HG03280 (cell line): ENCODE results near the gene ELL.
"Not testable (repeated sequence)": the region's sequence is repeated elsewhere in the genome, so short reads cannot be mapped to it uniquely, and the experiment has no call there.

Experiments used
- ATAC-seq: cut with Tn5 transposase; IDR thresholded peaks from one replicate; pipeline ENCODE4 v1.9.1; 2021; ENCODE audit warnings: mild to moderate bottlenecking, moderate library complexity; ENCODE audit not compliant: unreplicated experiment

The ELL gene

DNA sequence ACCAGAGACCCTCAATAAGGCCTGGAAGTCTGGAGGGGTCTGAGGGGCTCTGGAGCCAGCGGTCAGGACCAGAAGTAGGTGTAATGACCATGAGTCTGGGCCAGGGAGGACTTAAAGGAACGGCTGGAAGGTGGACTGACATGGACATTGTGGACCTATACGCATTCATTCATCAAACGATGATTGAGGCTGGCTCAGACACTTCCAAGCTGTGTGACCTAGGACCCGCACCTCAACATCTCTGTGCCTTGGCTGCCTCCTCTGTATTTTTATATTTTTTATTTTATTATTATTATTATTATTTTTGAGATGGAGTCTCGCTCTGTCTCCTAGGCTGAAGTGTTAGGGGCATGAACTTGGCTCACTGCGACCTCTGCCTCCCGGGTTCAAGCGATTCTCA, 115.1 kb downstream of the ELL start:
- no peak for ATAC-seq

DNA sequence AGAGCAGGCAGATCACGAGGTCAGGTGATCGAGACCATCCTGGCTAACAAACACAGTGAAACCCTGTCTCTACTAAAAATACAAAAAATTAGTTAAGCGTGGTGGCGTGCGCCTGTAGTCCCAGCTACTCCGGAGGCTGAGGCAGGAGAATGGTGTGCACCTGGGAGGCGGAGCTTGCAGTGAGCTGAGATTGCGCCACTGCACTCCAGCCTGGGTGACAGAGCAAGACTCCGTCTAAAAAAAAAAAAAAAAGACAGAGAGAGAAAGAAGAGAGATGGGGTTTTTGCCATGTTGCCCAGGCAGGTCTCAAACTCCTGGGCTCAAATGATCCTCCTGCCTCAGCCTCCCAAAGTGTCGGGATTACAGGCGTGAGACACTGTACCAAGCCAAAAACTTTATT, 116.1 kb downstream of the ELL start:
- not testable (repeated sequence) for ATAC-seq

DNA sequence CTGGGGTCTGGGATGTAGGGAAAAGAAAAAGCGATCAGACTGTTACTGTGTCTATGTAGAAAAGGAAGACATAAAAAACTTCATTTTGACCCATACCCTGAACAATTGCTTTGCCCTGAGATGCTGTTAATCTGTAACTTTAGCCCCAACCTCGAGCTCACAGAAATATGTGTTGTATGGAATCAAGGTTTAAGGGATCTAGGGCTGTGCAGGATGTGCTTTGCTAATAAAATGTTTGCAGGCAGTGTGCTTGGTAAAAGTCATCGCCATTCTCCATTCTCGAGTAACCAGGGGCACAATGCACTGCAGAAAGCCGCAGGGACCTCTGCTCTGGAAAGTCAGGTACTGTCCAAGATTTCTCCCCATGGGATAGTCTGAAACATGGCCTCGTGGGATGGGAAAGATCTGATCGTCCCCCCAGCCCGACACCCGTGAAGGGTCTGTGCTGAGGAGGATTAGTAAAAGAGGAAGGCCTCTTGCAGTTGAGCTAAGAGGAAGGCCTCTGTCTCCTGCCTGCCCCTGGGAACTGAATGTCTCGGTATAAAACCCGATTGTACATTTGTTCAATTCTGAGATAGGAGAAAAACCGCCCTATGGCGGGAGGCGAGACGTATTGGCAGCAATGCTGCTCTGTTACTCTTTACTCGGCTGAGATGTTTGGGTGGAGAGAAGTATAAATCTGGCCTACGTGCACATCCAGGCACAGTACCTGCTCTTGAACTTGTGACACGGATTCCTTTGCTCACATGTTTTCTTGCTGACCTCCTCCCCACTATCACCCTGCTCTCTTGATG, 119.2 kb downstream of the ELL start:
- ATAC-seq: not testable (repeated sequence)

DNA sequence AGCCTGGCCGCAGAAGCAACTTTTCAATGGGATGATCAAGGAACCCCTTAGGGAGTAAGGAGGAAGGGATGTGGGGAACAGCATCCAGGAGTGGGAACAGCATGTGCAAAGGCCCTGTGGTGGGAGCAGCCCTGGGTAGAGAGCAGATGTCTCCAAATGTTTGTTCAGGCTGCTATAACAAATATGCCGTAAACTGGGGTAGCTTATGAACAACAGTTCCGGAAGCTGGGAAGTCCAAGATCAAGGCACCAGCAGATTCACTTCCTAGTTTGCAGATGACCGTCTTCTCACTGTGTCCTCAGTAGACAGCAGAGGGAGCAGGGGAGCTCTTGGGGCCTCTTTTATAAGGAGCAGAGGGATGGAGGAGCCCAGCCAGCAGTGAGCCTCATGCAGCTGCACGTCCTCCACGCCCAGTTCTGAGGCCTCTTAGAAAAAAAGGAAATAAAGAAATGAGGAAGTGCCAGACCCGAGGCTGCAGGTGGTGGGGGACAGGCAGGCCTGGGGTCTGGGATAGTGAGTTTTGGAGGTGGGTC, 120.2 kb downstream of the ELL start:
- ATAC-seq: no peak

DNA sequence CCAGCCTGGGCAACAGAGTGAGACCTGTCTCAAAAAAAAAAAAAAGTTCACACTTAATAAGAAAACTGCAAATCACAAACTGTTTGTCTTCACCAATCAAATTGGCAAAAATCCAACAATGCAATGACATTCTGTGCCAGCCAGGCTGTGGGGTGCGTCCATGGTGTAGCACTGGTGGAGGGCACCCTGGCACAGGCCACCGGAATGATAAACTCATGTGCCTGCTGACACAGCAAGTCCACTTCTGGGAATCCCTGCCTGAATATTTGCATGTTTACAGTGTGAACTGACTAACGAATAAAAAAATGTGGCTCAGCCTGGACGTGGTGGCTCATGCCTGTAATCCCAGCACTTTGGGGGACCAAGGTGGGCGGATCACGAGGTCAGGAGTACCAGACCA, 122.9 kb downstream of the ELL start:
- ATAC-seq: no peak

DNA sequence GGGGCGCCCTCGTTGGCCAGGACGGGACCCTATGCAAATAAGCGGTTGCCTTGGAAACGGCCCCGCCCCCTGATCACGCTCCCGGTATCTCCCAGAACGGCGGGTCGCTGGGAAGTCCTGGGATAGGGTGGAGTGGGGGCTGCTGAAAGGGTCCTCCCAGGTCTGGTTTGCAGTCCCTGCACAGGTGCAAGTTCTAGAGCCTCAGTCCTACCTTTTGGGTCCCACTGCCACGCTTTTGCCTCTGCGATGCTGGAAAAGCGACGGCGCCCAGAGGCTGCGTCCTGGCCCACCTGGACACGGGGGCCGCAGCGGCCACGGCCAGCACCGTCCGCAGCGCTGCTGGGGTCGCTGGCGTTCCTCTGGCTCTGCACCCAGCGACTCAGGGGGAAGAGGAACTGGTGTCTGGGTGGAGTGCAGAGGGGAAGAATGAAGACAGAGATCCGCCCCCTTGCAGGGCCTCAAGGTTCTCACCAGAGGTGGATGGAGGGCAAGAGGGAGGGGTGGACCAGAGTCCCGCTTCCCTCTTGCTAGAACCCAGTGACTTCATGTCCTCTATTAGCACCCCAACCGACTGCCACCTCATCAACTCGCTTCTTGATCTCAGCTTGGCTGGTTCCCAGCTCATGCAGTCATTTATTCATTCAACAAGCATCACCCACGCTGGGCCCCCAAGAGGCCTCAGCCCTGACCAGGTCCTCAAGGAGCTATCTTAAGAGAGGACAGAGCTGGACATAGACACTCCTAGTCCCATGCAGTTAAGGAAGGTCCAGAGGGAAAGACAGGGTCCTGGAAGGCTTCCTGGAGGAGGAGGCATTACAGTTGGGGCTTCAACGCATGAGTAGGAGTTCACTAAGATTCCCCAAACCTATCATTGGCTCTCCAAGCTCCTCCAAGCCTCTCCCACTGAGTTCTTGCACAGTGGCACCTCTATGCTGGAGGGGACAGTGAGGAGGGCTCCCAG, 124.3 kb downstream of the ELL start, which contains the start of gene LRRC25:
Gene LRRC25 (minus strand): TSS at position 381 of the 961 bp plus-strand sequence. CDS start 659 bp downstream, outside the sequence.
- no peak for ATAC-seq

DNA sequence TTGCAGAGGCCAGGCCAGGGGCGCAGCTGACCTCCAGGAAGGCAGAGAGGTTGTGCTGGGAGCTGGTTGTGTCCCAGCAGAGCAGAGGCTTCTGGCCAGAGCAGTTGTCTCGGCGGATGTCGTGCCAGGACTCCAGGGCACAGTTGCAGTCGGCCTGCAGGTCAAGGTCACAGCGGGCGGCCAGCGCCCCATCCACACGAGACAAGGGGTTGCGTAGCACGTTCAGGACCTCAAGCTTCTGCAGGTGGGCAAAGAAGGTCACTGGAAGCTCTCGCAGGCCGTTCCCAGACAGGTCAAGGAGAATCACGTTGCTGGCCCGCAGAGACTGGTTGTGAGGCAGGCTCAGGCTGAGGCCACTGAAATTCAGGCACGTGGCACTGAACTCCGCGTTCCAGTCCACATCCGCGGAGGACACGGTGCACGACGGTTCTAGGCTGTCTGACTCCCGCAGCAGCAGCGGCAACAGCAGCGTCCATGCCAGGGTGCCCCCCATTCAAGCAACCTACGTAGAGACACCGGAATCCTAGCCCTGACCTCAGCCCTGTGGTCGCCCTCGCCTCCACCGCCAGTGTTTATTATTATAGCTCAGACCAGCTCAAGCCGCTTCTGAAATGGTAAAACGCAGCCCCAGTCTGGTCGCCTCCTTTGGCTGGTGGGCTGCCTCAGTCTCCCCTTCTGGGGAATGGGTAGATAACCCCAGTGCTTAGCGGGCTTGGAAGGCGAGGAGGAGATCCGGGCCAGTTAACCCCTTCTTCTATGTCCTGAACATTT, 125.2 kb downstream of the ELL start:
- no peak for ATAC-seq

DNA sequence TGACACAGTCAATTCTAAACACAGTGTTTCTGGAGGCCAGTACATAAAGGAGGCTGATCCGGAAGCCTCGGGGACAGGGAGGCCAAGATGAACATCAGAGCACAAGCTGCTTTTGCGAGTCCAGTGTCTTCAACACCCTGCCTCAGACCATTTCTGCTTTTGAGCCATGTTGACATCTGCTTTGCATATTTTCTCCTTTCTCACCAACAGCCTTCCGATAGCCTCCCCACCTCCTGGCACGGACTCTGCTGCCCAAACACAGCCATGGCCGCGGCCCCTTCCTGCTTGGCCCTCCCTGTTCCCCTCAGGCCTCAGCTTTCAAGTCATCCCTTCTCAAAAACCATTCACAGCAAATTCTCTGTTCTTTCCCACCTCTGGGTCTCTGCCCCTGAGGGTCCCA, 128.0 kb downstream of the ELL start:
- no peak for ATAC-seq

DNA sequence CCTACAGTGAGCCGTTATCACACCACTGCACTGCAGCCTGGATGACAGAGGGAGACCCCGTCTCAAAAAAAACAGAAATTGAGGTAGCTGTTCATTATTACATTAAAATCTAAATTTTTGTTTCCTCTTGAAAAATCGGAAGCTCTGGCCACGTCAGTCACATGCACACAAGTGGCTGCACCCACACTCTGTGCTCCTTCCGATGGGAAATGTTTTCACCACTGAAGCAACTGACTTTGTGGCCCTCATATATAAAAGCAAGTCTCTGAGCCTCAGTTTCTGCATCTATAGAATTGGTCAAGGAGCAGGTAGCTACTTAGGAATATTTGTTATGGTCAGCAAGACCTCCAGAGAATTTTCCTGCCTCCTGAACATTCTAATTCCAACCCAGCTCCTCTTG, 128.9 kb downstream of the ELL start:
- no peak for ATAC-seq
